ENCODE measurements around the gene FTSJ1.
"Not testable (repeated sequence)": the region's sequence is repeated elsewhere in the genome, so short reads cannot be mapped to it uniquely, and the experiment has no call there.

- TF ChIP-seq, protein P1, sequence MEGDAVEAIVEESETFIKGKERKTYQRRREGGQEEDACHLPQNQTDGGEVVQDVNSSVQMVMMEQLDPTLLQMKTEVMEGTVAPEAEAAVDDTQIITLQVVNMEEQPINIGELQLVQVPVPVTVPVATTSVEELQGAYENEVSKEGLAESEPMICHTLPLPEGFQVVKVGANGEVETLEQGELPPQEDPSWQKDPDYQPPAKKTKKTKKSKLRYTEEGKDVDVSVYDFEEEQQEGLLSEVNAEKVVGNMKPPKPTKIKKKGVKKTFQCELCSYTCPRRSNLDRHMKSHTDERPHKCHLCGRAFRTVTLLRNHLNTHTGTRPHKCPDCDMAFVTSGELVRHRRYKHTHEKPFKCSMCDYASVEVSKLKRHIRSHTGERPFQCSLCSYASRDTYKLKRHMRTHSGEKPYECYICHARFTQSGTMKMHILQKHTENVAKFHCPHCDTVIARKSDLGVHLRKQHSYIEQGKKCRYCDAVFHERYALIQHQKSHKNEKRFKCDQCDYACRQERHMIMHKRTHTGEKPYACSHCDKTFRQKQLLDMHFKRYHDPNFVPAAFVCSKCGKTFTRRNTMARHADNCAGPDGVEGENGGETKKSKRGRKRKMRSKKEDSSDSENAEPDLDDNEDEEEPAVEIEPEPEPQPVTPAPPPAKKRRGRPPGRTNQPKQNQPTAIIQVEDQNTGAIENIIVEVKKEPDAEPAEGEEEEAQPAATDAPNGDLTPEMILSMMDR (IDR thresholded peaks at IDR 0.05): not testable (repeated sequence)
- TF ChIP-seq EP300, POLR2A, POLR2AphosphoS5 (IDR thresholded peaks at IDR 0.05): not testable (repeated sequence)
Measured at GRCh38 chrX:48427027-48427716, 48.8 kb upstream of the FTSJ1 start.

Data from stomach (tissue), 4 donors.